Fibroblast of skin of right biceps (primary cell): ENCODE results near the gene FOXP3.

Source experiments
- DNase-seq: peaks from one replicate; pipeline ENCODE4 v3.0.0-alpha.2; 2013

The FOXP3 gene

DNA sequence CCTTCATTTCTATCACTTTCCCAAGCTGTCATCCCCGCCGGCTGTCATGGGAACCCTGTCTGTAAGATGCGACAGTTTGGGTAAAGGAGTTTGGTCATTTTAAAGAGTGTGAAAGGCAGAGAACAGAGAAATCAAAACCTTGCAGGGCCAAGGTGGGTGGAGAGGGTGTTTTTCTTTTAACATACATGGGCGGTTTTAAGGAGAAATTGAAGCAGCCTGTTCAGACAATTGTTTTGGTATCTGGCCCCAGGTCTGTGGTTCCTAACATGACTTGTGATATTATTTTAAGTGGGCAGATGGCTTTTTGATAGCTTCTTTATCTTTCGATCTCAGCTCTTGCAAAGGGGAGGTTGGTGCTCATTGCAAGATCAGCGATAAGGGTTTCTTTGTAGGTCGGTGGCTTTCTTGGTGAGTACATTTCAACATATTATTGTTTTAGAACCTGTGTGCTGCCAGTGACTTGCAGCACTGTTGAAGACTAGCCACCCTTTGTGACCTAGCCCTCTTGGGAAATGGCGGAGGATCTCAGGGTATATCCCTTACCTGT, 8.7 kb upstream of the FOXP3 start:
- DNase-seq = no peak

DNA sequence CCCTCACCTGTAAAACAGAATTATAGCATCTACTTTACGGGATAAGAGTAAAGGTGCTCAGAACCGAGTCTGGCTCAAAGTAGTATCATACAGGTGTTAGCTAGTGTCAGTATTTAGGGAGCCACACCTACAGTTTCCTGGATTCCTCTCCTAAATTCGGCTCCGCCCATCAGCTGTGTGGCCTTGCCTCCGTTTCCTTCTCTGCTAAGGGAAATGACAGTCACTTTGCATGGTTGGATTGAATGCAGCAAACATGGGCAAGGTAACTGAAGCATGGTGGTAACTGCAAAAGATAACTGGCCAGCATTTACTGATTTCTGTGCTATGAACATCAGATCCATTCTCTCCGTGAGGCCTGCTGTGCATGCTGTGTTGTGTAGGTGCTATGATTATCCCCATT, 7.9 kb upstream of the FOXP3 start:
- DNase-seq = no peak

DNA sequence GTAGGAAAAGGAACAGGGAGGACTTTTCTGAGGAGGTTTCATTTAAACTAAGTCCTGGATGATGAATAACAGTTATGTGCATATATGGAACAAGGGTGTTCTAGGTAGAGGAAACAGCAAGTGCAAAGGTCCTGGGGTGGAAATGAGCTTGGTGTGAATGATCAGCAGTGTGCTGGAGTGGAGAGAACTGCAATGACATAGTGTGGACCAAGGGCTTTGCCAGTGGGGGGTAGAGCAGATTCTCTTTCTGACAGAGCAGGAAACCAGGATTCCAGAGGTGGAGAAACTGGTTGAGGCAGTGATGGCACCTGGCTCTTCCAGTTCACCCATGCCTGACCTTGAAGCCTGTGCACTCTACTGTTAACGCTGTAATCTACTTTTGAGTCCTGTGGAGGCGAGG, 6.8 kb upstream of the FOXP3 start:
- no peak for DNase-seq

DNA sequence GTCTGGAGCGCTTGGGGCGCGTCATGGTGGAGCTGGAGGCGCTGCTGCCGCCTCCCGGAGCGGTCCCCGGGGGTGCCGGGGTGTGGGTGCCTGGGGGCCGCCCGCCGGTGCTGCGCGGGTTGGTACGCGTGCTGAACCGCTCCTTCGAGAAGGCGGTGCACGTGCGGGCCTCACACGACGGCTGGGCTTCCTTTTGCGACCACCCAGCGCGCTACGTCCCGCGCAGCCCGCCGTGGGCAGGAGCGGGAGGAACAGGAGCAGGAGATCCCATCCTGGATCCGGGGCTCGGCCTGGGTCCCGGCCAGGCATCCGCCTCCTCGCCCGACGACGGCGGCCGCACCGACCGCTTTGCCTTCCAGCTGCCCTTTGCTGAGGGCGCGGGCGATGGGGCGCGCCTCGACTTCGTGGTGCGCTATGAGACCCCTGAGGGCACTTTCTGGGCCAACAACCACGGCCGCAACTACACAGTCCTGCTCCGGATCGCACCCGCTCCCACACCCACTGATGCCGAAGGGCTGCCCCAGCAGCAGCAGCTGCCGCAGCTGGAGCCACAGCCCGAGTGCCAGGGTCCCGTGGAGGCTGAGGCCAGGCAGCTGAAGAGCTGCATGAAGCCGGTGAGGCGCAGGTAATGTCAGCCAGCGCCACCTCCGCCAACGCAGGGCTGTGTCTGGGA, 5.9 kb upstream of the FOXP3 start:
- peak; percentile 0 for DNase-seq

DNA sequence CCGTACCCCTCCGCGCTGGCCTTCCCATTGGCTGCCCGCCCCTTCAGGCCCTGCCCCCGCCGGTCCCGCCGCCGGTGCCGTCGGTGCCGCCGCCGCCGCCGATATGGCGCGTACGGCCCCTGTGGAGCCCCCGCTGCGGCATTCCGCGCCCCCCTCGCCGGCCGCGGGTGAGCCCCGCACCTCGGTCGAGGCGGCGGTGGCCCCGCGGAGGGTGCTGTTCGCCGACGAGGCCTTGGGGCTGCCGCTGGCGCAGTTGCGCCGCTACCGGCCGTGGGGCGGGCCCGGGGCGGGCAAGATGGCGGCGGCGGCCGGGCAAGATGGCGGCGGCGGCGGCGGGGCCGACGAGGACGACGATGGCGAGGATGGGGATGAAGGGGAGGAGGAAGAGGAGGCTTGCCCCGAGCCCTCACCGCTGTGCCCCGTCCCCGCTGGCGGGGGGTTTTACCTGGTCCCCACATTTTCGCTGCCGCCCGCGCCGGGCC, 5.3 kb upstream of the FOXP3 start, which contains the start of gene PPP1R3F:
PPP1R3F (plus strand) TSS at position 27 of the 482 bp plus-strand sequence; CDS start at position 104, 77 bp downstream.
- no peak for DNase-seq

DNA sequence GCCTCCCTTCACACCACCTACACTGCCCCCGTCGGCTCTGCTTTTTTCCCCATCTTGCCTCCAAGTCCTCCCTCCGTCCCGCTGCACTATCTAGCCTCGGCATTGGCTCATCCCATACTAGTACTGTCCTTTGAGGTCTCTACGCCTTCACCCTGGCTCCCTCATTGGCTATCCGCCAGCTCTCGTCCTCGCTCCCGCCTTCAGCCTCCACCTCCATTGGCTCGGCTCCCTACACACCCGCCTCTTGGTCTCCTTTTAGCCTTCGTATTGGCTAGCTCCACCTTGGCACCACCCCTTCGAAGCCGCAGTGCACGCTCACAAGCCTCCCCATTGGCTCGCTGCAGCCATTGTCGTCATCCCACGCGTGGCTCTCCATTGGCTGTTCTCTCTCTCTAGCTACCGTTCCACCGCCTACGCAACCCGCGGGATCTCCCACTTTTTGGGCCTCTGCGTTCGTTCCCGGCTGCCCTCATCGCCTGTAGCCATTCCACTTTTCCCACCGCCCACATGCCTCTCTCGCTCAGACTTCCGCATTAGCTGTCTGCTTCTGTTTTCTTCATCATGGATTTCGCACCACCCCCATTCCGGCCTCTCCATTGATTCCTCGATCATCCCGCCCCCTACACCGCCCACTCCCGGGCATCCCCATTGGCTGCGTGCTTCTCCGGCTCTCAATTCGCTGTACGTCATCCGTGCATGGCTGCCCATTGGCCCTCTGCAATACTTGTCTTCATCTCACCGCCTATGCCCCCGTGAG, 4.7 kb upstream of the FOXP3 start:
- peak; percentile 99 for DNase-seq

DNA sequence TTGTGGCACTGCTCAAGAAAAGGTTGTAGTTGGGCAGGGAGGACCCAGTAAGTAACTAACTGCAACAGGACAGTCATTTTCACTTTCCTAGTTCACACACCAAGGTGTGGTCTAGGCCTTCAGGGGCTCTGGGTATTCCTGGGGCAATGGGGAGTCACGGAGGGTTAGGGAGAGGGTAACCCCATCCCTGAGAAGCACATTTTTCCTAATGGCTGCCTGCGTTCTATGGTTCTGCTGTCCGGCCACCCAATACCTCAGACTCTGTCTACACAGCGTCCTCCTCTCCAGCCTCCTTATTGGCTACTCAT, 4.1 kb upstream of the FOXP3 start:
- no peak for DNase-seq

DNA sequence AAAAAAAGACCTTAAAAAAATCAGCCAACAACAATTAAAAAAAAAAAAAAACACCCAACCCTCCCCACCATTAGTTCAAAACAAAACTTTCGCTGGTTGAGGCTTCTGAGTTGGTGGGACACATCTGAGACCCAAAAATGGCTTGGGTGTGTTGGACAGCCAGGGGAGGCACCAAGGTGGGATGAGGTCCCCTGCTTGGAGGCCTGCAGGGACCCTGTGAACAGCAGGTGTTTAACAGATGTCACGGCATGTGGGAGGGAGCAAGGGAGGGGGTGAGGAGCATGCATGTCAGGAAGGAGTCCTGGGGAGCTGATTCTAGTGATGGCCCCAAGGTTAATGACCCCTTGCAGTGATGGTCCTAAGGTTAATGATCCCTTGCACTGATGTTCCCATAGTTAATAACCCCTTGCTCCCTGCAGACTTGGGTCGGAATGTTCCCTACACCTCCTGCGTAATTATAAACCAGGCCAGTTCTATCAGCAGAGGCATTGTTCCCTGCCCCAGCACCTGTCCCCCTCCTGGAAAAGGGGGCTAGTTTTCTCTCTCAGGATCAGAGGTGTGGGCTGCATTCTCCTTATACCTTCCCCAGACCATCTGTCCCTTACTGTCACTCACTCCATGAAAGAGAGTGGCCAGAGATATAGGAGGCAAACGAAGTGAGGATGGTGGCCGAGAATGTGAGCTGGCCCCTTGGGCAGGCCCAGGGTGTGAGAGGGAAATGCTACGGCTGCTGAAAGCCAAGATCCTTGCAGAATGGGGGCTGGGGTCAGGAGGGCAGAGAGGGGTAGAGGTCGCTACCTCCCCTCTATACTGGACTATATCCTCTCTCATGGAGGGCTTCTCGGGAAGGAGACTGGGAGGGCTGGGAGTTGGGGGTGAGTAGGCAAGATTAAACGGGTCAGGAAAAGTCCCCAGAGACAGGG, 2.3 kb upstream of the FOXP3 start:
- no peak for DNase-seq

DNA sequence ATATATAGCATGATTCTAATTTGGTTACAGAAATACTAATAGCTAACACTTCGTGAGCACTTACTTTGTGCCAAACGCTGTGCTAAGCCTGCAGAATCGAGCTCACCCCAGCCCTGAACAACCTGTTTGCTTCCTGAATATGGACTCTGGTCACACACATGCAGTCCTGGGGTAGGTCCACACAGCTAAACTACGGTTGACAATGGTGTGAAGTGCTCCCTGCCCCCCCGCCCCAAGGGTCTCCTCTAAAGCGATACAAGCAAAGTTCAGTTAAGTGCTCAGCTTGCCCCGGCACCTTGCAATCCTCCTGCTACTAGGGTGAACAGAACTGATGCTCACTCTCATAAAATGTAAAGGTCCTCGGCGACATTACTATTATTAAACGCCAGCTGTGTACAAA, 879 bp downstream of the FOXP3 start:
- no peak for DNase-seq

DNA sequence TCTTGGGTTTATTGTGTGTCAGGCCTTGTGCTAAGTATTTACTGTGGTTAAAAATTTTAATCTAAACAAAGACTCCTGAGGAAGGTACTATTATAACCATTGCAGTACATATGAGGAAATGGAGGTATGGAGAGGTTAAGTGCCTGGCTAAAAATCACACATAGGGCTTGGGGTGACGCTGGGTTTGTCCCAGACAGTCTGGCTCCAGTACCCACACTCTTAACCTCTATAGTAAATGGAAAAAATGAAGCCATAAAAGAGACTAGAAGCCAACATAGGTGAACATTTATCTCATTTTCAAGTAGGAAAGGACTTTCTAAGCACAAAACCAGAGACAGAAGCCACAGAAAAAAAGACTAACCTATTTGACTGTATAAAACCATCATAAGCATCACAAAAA, 1.9 kb downstream of the FOXP3 start:
- DNase-seq = no peak

DNA sequence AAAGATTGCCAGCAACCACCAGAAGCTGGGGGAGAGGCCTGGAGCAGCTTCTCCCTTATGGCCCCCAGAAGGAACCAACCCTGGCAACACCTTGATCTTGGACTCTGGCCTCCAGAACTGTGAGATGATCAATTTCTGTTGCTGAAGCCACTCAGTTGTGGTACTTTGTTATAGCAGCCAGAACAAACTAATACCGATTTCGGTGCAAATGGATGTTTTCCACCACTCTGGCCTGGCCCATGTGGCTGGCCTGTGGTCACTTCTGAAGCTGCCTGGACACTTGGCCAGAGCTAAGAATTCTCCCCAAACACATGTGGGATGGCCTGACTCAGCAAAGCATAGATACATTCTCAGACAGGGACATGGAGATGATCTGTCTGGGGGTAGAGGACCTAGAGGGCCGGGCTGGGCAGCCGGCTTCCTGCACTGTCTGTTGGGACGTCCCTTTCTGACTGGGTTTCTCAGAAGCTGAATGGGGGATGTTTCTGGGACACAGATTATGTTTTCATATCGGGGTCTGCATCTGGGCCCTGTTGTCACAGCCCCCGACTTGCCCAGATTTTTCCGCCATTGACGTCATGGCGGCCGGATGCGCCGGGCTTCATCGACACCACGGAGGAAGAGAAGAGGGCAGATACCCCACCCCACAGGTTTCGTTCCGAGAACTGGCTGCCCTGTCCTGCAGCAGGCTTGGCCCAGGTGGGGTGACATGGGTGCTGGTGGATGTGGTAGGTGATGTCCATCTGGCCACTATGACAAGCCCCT, 4.1 kb downstream of the FOXP3 start:
- DNase-seq = no peak

DNA sequence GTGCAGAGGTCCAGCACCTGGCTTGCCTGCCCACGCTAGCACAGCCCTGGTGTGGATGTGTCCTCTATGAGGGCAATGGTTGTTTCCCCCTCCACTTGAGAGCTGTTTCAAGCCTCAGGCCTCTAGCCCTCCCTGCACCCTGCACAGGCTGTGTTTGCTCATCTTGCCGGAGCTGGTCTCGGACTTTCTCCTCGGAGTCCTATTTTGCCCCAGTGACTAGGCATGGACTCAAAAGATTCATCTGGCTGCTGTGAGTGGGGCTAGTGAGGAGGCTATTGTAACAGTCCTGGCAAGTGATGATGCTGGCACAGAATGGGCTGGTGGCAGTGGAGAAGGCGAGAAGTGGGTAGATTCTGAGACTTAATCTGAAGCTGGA, 5.8 kb downstream of the FOXP3 start:
- DNase-seq = no peak

DNA sequence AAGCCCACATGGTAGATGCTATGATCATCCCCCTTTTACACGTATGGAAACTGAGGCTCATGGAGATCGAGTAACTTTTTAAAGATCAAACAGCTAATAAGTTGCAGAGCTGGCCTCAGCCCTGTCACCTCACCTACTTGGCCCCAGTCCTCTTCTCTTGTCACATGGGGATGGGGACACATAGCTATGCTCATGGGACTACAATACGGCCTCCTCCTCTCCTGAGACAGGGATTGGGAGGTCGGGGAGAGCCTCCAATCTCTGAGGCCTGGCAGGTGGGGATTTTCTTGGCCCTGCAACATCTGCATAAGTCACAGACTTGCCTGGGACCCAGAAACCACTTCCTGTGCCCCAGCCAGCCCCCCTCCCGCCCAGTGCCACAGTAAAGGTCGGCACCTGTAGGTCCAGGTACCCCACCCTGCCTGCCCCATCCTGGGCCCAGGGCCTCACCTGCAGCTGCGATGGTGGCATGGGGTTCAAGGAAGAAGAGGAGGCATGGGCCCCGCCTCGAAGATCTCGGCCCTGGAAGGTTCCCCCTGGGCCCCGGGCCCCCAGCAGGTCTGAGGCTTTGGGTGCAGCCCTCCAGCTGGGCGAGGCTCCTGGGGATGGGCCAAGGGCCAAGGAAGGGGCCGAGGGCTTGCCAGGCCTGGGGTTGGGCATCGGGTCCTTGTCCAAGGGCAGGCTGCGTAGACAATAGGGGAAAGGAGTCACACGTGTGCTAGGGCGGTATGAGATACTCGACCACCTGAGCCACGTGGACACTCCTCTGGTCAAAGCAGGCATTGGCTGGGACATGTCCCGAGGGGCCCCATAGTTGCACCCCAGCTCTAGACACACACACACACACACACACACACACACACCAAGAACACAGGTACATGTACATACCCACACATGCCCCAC, 6.4 kb downstream of the FOXP3 start:
- no peak for DNase-seq

DNA sequence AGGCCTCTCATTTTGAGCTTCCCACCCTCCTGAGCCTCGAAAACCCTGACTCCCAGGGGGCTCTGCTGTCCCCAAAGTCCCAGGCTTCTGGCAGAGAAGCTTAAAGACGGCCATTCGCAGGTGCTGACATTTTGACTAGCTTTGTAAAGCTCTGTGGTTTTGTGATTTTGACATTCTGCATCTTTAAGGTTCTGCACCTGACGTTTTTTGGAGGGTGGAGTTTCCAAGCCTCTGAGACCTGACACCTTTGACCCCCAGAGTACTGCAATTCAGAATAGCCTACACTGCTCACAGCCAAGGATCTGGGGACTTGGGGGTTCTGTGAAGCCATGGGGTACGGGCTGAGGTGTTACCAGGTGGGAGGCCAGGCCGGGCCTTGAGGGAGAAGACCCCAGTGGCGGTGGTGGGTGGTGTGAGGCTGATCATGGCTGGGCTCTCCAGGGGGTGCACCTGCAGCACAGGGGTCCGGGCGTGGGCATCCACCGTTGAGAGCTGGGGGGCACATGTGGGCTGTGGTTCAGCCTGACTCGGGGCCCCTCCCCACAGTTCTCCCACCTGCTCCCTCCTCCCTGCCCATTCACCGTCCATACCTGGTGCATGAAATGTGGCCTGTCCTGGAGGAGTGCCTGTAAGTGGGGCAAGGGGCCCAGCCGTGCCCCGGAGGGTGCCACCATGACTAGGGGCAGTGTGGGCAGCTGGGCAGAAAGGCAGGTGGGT, 7.3 kb downstream of the FOXP3 start:
- DNase-seq = no peak

DNA sequence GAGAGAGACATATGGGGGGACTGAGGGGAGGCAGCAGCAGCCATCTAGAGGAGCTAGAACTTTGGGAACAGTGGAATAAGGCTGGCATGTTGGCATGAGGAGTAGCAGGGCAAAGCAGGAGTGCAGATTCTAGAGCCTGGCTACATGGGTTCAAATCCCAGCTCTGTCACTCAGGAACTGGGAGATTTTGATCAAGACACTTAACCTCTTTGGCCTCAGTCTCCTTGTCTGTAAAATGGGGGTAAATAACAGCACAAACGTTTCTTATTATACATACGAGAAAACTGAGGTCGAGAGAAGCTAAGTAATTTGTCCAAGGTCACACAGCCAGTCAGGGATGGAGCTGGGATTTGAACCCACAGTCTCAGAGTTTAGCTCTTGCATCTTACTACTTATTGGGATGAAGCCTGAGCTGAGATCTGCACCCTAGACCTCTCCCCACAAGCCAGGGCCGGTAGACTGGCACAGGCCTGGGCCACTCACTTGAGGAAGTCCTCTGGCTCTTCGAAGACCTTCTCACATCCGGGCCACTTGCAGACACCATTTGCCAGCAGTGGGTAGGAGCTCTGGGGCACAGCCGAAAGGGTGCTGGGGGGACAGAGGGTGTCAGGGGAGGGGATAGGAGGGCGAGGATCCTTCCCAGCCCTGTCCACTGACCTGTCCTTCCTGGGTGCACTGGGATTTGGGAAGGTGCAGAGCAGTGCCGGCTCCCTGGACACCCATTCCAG, 8.1 kb downstream of the FOXP3 start:
- no peak for DNase-seq

DNA sequence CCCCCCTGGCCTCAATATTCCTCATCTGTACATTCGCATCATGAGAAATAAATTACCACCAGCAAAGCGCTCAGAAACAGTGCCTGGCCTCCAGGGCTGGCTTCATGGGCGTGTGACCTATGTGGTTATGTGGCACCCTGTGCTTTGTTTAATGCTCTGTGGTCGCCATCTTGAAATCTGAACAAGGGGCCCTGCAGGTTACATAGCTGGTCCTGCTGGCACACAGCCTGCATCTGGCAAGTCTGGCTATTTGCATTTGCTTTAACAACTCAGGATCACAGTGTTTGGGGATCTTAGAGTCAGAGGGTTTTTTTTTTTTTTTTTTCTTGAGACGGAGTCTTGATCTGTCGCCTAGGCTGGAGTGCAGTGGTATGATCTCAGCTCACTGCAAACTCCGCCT, 9.9 kb downstream of the FOXP3 start:
- DNase-seq = no peak

DNA sequence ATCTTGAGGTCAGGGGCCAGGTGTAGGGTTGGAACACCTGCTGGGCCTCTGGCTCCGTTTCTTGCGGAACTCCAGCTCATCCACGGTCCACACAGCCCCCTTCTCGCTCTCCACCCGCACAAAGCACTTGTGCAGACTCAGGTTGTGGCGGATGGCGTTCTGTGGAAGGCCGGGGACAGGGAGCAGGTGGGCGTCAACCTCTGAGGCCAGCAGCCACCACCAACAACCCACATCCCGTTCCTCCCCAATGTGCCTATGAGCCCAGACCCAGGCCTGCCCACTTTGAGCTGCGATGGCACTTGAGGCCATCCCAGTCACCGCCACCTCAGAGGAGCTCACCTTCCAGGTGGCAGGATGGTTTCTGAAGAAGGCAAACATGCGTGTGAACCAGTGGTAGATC, 13.2 kb downstream of the FOXP3 start:
- no peak for DNase-seq

DNA sequence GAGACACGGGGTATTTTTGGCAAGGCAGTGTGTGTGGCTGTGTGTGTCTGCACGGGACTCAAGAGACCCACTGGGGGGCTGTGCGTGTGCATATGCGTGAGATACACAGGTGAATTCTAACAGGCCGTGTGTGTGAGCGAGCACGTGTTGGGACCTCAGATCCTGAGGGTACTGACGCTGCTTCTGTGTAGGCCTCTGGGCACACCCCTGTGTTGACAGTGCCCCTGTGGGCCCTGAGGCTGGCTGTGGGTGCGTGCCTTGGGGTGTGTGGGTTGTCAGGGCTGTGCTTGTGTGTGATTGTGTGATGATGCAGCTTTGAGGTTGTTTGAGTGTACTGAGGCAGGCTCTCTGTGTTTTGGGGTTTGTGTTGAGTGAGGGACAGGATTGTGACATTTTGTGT, 13.9 kb downstream of the FOXP3 start:
- DNase-seq = no peak

DNA sequence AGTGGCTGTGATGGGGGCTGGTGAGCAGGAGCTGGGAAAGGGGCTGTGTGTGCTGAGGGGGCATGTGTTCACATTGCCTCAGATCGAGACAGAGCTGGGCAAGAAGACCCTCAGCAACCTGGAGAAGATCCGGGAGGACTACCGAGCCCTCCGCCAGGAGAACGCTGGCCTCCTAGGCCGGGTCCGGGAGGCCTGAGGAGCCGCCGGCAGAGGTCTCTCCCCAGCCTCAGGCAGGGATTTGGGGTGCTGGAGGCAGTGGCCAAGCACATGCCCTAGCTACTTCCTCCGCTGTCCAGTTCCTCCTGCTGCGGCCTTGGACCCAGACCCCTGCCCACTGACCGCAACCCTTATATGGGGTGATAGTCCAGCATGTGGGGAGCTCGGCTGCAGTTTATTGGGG, 14.4 kb downstream of the FOXP3 start:
- no peak for DNase-seq

DNA sequence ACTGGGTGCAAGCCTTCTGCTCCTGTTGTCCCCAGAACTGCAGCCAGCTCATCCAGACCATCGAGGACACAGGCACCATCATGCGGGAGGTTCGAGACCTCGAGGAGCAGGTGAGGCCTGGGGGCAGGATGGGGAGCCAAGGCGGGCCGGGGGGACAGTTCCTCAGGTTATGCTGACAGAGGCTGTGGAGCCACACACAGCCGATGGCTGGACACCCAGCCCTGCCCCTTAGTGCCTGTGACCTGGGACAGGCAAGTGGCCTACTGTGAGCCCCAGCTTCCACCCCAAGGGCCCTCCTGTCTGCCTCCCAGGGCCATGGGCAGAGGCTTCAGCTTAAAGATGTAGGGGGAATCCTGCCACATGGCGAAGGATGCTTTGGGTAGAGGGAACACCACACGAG, 14.9 kb downstream of the FOXP3 start:
- DNase-seq = no peak
